Measurements from ENCODE around the gene MYADM. TPM values are rescaled to one million over a fixed set of nuclear protein-coding genes. Genes with fewer than 3 reads are reported as not detected.
"Not testable (repeated sequence)": the region's sequence is repeated elsewhere in the genome, so short reads cannot be mapped to it uniquely, and the experiment has no call there.

The MYADM gene, protein sequence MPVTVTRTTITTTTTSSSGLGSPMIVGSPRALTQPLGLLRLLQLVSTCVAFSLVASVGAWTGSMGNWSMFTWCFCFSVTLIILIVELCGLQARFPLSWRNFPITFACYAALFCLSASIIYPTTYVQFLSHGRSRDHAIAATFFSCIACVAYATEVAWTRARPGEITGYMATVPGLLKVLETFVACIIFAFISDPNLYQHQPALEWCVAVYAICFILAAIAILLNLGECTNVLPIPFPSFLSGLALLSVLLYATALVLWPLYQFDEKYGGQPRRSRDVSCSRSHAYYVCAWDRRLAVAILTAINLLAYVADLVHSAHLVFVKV
- total RNA-seq (31.9 TPM), polyA plus RNA-seq (271 TPM)

DNA sequence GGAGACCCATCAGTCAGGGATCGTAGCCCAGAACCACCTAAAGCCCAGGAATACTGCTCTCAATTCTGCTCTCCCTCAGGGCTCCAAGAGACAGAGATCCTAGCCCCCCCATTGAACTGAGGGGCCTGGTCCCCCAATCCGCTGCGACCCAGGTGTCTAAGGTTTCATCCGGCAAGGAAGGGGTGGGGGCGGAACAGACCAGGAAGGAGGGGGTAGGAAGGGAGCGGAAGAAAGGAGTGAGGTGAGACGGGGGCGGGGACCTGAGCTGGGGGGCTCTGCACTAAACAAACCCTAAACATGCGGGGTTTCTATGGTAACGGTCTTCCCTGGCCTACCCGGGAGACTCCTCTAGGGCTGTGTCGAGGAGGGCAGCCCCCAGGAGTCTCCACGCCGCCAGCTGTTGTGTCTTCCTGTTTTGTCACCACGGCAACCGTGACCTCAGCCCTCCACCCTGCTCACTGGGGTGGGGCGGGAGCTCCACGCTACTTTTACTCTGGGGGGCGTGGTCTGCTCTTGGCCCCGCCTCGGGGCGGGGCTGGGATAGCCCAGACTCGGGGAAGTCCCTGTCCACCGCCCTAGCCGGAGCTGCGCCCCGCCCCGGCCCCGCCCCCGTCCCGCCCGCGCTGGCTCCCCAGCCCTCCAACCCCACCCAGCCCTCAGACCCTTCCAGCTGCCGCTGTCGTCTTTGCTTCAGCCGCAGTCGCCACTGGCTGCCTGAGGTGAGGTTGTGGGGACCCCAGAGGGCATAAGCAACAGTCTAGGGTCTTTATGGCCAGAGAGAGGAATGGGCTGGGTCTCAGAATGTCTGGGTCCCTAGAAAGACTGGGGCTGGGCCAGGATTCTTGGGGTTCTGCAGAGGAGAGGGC is at the start of gene MYADM:
Gene MYADM, plus strand, starts transcription at position 659 of the 866 bp plus-strand sequence. CDS start 5,647 bp downstream, outside the sequence.
- Histone ChIP-seq H3K36me3 (ENCODE audit: insufficient read depth) (no peaks in the 10 kb centered on the region), H3K4me3 (ENCODE audit: low read depth, low read length) (peak within 1 kb of the TSS; percentile 73), H3K27ac (ENCODE audit: low read depth) (peak within 1 kb of the TSS; percentile 93), H3K4me1 (ENCODE audit: insufficient read depth) (no peaks in the 10 kb centered on the region)
- WGBS = under 1% methylated on average over 37 of the region's 37 CpGs
- DNase-seq (ENCODE audit: extremely low spot score) = peak; percentile 97

DNA sequence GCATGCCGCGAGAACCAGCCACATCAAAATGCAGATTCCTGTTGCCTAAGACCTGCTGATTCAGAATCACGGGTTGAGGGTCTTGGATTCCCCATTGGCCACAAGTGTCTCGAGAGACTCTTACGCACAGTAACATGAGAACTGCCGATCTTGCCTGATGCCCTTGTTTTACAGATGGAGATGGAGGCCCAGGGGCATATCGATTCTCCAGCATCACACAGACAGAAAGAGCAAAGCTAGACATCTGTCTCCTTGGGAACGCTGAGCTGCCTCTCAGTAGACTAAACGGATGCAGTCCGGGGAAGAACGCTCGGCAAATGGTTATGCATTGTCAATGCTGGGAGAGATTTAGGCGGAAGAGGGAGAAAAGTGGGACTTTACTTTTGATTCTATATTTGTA is 48.9 kb upstream of the MYADM start:
- no peaks in the 10 kb centered on the region for H3K4me1 ChIP-seq (ENCODE audit: insufficient read depth)
- no peak for DNase-seq (ENCODE audit: extremely low spot score)
- no peaks in the 10 kb centered on the region for H3K36me3 ChIP-seq (ENCODE audit: insufficient read depth)
- H3K4me3 ChIP-seq (ENCODE audit: low read depth, low read length) = no peak overlapping the region
- no peak overlapping the region for H3K27ac ChIP-seq (ENCODE audit: low read depth)
- WGBS = 82% methylated on average over 13 of the region's 13 CpGs

DNA sequence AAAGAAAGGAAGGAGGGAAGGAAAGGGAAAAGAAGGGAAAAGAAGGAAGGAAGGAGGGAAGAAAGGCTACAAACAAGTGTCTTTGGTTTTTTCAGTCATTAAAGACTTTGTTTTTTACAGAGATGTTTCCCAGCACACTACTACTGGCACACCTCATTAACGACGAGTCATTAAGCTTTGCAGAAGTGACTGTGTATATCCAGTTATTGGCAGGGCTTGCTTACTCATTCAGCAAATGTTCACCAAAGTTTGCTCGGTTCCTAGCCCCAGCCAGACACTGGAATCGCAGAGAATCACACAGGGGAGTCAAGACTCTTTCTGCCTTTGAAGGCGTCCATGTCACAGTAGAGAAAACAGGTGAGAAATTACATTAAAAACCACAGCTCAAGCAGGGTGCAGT is 47.8 kb upstream of the MYADM start:
- no peaks in the 10 kb centered on the region for H3K36me3 ChIP-seq (ENCODE audit: insufficient read depth)
- DNase-seq (ENCODE audit: extremely low spot score) = no peak
- H3K4me1 ChIP-seq (ENCODE audit: insufficient read depth) = no peaks in the 10 kb centered on the region
- no peak overlapping the region for H3K27ac ChIP-seq (ENCODE audit: low read depth)
- 72% methylated on average over 5 of the region's 5 CpGs for WGBS
- no peak overlapping the region for H3K4me3 ChIP-seq (ENCODE audit: low read depth, low read length)

DNA sequence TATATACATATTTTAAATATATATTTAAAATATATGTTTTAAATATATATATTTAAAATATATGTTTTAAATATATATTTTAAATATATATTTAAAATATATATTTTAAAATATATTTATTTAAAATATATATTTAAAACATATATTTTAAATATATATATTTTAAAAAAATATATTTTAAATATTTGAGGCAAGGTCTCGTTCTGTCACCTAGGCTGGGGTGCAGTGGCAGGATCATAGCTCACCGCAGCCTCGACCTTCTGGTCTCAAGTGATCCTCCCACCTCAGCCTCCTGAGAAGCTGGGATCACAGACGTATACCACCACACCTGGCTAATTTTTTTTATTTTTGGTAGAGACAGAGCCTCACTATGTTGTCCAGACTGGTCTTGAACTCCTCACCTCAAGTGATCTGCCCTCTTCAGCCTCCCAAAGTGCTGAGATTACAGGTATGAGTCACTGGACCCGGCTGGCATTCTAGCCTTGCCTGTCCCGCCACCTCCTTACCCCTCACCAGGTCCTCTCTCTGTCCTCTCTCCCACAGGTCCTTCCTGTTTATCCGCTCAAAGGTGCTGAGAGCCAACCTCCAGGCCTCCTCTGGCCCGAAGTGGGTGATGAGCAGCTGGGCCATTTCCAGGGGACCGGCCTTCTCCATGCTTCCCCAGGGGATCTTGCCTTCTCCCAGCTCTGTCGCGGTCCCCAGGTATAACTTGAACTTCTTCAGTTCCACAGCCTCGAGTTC is 44.1 kb upstream of the MYADM start:
- Histone ChIP-seq H3K36me3 (ENCODE audit: insufficient read depth) (no peaks in the 10 kb centered on the region), H3K4me1 (ENCODE audit: insufficient read depth) (no peaks in the 10 kb centered on the region), H3K4me3 (ENCODE audit: low read depth, low read length) (no peak overlapping the region), H3K27ac (ENCODE audit: low read depth) (no peak overlapping the region)
- no peak for DNase-seq (ENCODE audit: extremely low spot score)
- WGBS = 83% methylated on average over 12 of the region's 12 CpGs

DNA sequence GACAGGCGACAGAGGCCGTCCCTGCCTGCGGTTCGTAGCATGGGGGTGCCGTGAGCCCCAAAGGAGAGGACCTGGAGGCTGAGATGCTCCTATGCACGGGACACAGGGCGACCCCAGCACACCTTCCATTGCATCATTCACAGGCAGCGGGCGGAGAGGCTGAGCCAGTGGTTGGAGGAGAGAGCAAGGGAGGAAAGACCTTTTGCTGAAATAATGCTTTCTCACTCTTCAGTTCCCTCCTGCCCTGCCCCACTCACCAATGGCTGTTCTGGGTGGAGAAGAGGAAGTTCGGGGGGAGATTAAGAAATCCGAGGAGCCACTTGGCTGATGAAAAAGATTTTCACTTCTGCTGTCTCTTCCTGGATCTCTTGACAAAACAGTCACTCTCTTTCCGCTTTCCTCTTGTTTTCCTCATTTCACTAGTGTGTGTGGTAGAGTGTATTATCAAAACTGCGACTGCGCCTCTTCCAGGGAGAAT is 43.5 kb upstream of the MYADM start, which contains the start of gene NLRP12:
Gene NLRP12, minus strand, starts transcription at position 181 of the 478 bp plus-strand sequence. Its CDS starts 140 bp downstream, at position 41.
- H3K27ac ChIP-seq (ENCODE audit: low read depth) = no peak within 1 kb of the TSS
- WGBS = 66% methylated on average over 14 of the region's 14 CpGs
- DNase-seq (ENCODE audit: extremely low spot score) = no peak
- no peak within 1 kb of the TSS for H3K4me3 ChIP-seq (ENCODE audit: low read depth, low read length)
- no peaks in the 10 kb centered on the region for H3K4me1 ChIP-seq (ENCODE audit: insufficient read depth)
- no peaks in the 10 kb centered on the region for H3K36me3 ChIP-seq (ENCODE audit: insufficient read depth)

DNA sequence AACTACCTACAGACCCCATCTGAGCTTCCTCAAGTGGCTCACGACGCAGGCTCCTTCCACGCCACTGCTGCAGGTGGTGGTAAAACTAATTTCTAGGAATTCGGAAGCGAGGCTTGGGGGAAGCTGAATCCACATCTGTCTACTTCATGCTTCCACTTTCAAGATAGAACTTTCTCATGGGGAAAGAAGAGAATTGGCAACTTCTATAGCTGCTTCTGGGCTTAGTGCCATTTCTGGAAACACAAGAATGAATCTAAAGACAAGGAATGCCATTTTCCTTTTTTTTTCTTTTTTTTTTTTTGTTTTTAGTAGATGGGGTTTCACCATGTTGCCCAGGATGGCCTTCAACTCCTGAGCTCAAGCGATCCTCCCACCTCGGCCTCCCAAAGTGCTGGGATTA is 40.8 kb upstream of the MYADM start:
- Histone ChIP-seq H3K4me3 (ENCODE audit: low read depth, low read length) (no peak overlapping the region), H3K27ac (ENCODE audit: low read depth) (no peak overlapping the region), H3K4me1 (ENCODE audit: insufficient read depth) (no peaks in the 10 kb centered on the region), H3K36me3 (ENCODE audit: insufficient read depth) (no peaks in the 10 kb centered on the region)
- 59% methylated on average over 7 of the region's 7 CpGs for WGBS
- DNase-seq (ENCODE audit: extremely low spot score) = no peak

DNA sequence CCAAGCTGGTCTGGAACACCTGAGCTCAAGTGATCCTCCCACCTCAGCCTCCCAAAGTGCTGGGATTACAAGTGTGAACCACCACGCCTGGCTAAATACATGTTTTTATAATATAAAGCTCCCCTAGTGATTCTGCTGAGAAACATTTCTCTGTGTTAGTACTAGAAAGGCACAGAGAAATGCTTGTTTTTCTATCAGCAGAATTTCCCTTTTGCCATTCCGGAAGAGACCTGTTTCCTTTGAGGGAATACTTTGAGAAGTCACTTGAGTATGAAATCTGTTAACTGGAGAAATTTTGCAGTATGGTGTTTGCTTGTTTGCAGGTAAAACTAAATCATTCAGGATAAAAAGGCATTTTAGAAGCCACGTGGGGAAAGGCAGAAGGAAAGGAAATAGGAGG is 39.2 kb upstream of the MYADM start:
- no peaks in the 10 kb centered on the region for H3K36me3 ChIP-seq (ENCODE audit: insufficient read depth)
- no peak for DNase-seq (ENCODE audit: extremely low spot score)
- H3K4me3 ChIP-seq (ENCODE audit: low read depth, low read length) = no peak overlapping the region
- 57% methylated on average over 3 of the region's 3 CpGs for WGBS
- H3K4me1 ChIP-seq (ENCODE audit: insufficient read depth) = no peaks in the 10 kb centered on the region
- no peak overlapping the region for H3K27ac ChIP-seq (ENCODE audit: low read depth)

DNA sequence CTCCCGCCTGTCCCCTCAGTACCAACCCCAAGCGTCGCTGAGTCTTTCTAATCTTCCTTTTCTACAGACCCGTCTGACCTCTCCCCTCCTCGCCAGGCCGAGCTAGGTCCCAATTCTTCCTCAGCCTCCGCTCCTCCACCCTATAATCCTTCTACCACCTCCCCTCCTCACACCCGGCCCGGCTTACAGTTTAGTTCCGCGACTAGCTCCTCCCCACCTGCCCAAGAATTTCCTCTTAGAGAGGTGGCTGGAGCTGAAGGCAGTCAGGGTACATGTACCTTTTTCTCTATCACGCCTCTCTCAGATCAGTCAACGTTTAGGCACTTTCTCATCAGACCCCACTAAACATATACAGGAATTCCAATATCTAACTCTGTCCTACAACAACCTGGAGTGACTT is 34.8 kb upstream of the MYADM start:
- not testable (repeated sequence) for H3K4me1 ChIP-seq (ENCODE audit: insufficient read depth); DNase-seq (ENCODE audit: extremely low spot score); H3K4me3 ChIP-seq (ENCODE audit: low read depth, low read length); H3K27ac ChIP-seq (ENCODE audit: low read depth); H3K36me3 ChIP-seq (ENCODE audit: insufficient read depth)
- WGBS = 15% methylated on average over 9 of the region's 13 CpGs

DNA sequence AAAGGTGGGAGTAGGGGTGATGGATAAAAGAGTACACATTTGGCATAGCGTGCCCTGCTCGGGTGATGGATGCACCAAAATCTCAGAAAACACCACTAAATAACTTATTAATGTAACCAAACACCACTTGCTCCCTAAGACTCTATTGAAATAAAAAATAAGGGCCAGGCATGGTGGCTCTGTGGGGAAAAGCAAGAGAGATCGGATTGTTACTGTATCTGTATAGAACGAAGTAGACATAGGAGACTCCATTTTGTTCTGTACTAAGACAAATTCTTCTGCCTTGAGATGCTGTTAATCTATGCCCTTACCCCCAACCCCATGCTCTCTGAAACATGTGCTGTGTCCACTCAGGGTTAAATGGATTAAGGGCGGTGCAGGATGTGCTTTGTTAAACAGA is 29.2 kb upstream of the MYADM start:
- H3K4me3 ChIP-seq (ENCODE audit: low read depth, low read length); H3K36me3 ChIP-seq (ENCODE audit: insufficient read depth); DNase-seq (ENCODE audit: extremely low spot score); H3K4me1 ChIP-seq (ENCODE audit: insufficient read depth); H3K27ac ChIP-seq (ENCODE audit: low read depth): not testable (repeated sequence)
- 76% methylated on average over 5 of the region's 5 CpGs for WGBS

DNA sequence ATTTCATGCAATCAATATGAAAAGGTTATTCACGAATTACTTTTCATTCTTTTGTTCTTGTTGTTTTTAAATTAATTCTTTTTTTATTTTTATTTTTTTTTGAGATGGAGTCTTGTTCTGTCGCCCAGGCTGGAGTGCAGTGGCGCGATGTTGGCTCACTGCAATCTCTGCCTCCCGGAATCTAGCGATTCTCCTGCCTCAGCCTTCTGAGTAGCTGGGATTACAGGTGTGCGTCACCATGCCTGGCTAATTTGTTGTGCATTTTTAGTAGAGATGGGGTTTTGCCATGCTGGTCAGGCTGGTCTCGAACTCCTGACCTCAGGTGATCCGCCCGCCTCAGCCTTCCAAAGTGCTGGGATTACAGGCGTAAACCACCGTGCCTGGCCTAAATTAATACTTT is 27.4 kb upstream of the MYADM start:
- DNase-seq (ENCODE audit: extremely low spot score); H3K27ac ChIP-seq (ENCODE audit: low read depth); H3K4me3 ChIP-seq (ENCODE audit: low read depth, low read length); H3K36me3 ChIP-seq (ENCODE audit: insufficient read depth); H3K4me1 ChIP-seq (ENCODE audit: insufficient read depth): not testable (repeated sequence)
- 91% methylated on average over 12 of the region's 12 CpGs for WGBS

DNA sequence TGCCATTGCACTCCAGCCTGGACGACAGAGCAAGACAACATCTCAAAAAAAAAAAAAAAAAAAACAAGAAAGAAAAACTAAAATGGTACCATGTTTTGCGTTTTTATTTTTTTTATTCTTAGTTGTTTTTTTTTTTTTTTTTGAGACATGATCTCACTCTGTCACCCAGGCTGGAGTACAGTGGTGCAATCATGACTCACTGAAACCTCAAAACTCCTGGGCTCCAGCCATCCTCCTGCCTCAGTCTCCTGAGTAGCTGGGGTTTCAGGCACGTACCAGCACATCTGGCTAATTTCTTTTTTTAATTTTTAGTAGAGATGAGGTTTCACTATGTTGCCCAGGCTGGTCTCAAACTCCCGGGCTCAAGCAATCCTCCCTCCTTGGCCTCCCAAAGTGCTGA is 26.8 kb upstream of the MYADM start:
- not testable (repeated sequence) for DNase-seq (ENCODE audit: extremely low spot score); H3K27ac ChIP-seq (ENCODE audit: low read depth); H3K4me1 ChIP-seq (ENCODE audit: insufficient read depth); H3K4me3 ChIP-seq (ENCODE audit: low read depth, low read length); H3K36me3 ChIP-seq (ENCODE audit: insufficient read depth)
- 83% methylated on average over 4 of the region's 4 CpGs for WGBS

DNA sequence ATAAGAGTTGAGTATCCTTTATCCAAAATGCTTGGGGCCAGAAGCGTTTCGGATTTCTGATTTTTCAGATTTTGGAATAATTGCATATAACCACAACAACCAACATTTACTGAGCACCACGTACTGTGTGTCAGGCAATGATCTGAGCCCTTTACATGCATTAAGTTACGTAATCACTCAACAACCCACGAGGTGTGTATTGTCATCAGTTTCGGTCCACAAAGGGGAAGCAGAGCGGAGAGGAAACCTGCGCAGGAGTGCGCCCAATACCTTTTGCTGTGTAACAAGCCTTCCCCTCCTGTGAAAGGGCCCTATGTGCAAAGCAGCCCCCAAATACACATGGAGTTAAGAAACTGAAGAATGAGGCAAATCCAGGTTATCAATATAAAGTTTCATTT is 22.8 kb upstream of the MYADM start:
- no peaks in the 10 kb centered on the region for H3K4me1 ChIP-seq (ENCODE audit: insufficient read depth)
- no peak overlapping the region for H3K4me3 ChIP-seq (ENCODE audit: low read depth, low read length)
- 86% methylated on average over 9 of the region's 9 CpGs for WGBS
- no peak overlapping the region for H3K27ac ChIP-seq (ENCODE audit: low read depth)
- H3K36me3 ChIP-seq (ENCODE audit: insufficient read depth) = no peaks in the 10 kb centered on the region
- DNase-seq (ENCODE audit: extremely low spot score) = no peak

DNA sequence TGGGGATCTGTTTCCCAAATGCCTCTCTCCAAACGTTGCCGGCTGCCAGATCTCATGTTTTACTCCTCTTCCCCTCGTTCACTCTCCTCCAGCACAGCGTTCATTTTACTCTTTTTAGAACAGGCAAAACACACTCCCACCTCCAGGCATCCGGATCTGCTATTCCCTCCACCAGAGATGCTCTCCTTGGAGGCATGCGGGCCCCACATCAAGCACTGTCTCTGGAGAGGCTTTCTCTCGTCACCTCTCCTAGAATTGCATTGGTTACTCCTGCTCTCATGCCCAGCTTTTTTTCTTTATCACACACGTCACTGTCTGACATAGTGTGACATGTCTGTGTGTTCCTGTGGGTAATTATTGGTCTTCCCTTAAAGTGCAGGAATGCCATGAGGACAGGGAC is 20.1 kb upstream of the MYADM start:
- Histone ChIP-seq H3K4me3 (ENCODE audit: low read depth, low read length) (no peak overlapping the region), H3K27ac (ENCODE audit: low read depth) (no peak overlapping the region), H3K4me1 (ENCODE audit: insufficient read depth) (no peaks in the 10 kb centered on the region), H3K36me3 (ENCODE audit: insufficient read depth) (no peaks in the 10 kb centered on the region)
- WGBS = 43% methylated on average over 8 of the region's 8 CpGs
- no peak for DNase-seq (ENCODE audit: extremely low spot score)

Data from urinary bladder (tissue), 4 donors.